H7 (cell line): ENCODE data around the gene CACNG3. TPM values are rescaled to one million over a fixed set of nuclear protein-coding genes. Genes with fewer than 3 reads are reported as not detected.
"Not testable (repeated sequence)": the region's sequence is repeated elsewhere in the genome, so short reads cannot be mapped to it uniquely, and the experiment has no call there.

ENCODE experiments used
- DNase-seq: peaks from one replicate; pipeline ENCODE4 v3.0.0; 2012
- H3K27me3 ChIP-seq: 2 replicates; pipeline ENCODE4 v1.6.0; 2011; ENCODE audit warnings: mild to moderate bottlenecking, low read length; ENCODE audit not compliant: control insufficient read depth, insufficient read depth
- H3K36me3 ChIP-seq: replicated peaks from 2 replicates; pipeline ENCODE4 v1.5.1; 2011; ENCODE audit warnings: low read length; ENCODE audit not compliant: control insufficient read depth, insufficient read depth
- H3K4me3 ChIP-seq: 2 replicates; pipeline ENCODE4 v1.5.1; 2011; ENCODE audit warnings: low read depth, mild to moderate bottlenecking, control low read depth, low read length, moderate library complexity; ENCODE audit not compliant: insufficient read depth
- total RNA-seq: library from RNA; depleted of rRNA; stranded (reverse); fragments of >200 nt; shearing (Covaris generic); gene quantifications from 2 replicates; pipeline ENCODE4 v1.2.3, GENCODE V29; 2014; rRNA removed

CACNG3 gene
- total RNA-seq: not detected in 2 replicates

- DNase-seq: peak; percentile 93
- H3K4me3 ChIP-seq: peak within 1 kb of the TSS; percentile 30; the same call in 1 of the 2 replicates
- H3K36me3 ChIP-seq: no peaks in the 10 kb centered on the region
- peaks cover 25% of the 10 kb centered on the region for H3K27me3 ChIP-seq
Observed at GRCh38 chr16:24255456-24256371, at the start of gene CACNG3. CACNG3 (plus strand) TSS chr16:24256335; CDS start chr16:24256755, 420 bp downstream.

- no peak for DNase-seq
- Histone ChIP-seq H3K27me3 (no peaks in the 10 kb centered on the region), H3K4me3 (no peak overlapping the region), H3K36me3 (no peaks in the 10 kb centered on the region)
Observed at GRCh38 chr16:24206926-24207325, 49.2 kb upstream of the CACNG3 start.

- no peak overlapping the region for H3K4me3 ChIP-seq
- peak; percentile 42 for DNase-seq
- H3K36me3 ChIP-seq: no peaks in the 10 kb centered on the region
- no peaks in the 10 kb centered on the region for H3K27me3 ChIP-seq
Observed at GRCh38 chr16:24208710-24209109, 47.4 kb upstream of the CACNG3 start.

DNA sequence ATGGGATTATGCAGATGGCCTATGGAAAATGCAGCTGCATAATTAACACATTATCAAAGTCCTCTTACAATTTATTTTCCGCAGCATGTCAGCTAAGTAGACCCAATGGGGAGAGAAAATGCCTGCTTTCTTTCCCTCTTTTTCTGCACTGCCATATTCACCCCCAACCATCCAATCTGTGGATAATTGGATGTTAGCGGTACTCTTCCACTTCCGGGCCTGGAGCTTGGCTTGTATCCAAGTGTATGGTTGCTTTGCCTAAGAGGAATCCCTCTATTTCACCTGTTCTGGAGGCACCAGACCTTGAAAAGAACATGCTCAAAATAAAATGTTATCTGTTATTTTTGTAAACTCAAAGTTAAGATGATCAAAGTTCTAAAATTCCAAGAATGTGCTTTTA, 41.1 kb upstream of the CACNG3 start:
- no peaks in the 10 kb centered on the region for H3K36me3 ChIP-seq
- H3K4me3 ChIP-seq: no peak overlapping the region
- DNase-seq: no peak
- no peaks in the 10 kb centered on the region for H3K27me3 ChIP-seq

DNA sequence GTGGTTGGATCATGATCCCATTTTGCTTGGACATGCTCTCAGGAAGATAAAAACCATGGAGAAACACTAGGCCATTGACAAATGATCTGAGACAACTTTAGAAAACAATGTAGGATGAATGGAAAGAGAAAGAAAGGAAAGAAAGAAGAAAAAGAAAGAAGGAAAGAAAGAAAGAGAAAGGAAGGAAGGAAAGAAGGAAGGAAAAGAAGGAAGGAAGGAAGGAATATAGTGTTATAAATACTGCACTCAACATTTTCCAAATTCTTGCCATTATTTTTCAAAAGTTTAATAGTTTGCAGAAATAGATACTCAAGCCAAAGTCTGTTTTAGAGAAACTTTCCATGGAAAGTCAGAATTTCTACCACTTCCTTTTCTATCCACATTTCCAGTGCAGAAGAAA, 39.2 kb upstream of the CACNG3 start:
- no peak overlapping the region for H3K4me3 ChIP-seq
- no peaks in the 10 kb centered on the region for H3K27me3 ChIP-seq
- DNase-seq: no peak
- H3K36me3 ChIP-seq: no peaks in the 10 kb centered on the region

- DNase-seq: no peak
- no peak overlapping the region for H3K4me3 ChIP-seq
- no peaks in the 10 kb centered on the region for H3K27me3 ChIP-seq
- no peaks in the 10 kb centered on the region for H3K36me3 ChIP-seq
Observed at GRCh38 chr16:24217461-24217860, 38.7 kb upstream of the CACNG3 start.

GRCh38 chr16:24218299-24218698, 37.8 kb upstream of the CACNG3 start:
- Histone ChIP-seq H3K27me3 (no peaks in the 10 kb centered on the region), H3K4me3 (no peak overlapping the region), H3K36me3 (no peaks in the 10 kb centered on the region)
- DNase-seq: no peak

DNA sequence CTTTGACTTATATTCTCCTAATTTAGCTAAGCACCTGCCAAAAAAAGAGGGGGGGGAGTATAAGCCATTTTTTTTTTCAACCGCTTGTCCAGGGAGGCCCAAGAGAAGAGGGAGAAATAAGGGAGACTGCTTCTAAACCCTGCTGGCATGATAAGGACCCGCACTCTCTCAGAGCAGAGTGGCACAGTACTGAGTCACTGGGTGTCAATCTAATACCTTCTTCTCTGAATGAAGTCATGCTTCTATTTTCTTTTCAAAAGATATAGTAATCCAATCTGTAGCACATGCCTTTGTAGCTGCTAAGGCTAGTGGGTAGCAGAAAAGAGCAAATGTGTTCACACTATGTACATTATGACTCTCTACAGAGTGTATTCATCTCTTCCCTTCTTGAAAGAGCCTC, 34.9 kb upstream of the CACNG3 start:
- no peaks in the 10 kb centered on the region for H3K36me3 ChIP-seq
- no peaks in the 10 kb centered on the region for H3K27me3 ChIP-seq
- no peak overlapping the region for H3K4me3 ChIP-seq

DNA sequence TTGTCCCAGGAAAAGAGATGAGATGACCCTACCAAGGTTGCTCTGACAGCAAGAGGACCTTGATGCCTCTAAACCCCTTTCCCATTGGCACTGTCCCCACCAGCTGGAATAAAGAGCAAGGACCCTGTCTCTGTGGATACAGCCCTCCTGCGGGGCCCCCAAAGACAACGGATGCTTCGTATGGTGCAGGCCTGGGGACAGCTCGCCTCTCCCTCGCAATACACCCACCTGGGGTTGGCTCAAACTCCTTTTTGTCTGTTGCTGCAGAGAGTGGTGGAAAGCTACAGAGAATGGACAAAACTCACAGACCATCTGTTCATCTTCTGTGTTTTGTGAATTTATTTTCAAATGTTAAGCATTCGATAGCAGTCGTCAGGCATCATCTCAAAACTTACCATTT, 27.6 kb upstream of the CACNG3 start:
- DNase-seq: no peak
- Histone ChIP-seq H3K4me3 (no peak overlapping the region), H3K27me3 (no peaks in the 10 kb centered on the region)

More for the DNA sequence above, 34.9 kb upstream of the CACNG3 start:
- DNase-seq: no peak

DNA sequence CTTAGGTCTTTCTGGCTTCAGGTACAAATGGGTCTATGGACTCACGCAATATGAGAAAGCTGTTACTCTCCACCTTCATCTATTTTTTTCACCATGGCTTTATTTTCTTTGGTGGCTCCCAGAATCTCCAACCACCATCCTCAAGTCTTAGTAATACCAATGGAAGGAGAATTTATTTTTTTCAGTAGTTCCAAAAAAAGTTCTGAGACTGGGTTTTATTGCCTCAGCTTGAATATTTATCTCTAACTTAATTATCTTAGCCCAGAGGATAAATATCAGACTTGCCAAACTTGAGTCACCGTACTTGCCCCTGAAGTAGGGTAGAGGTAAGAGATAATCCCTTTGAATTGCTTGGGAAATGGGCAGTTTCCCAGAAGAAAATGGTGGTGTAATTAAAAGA, 23.2 kb upstream of the CACNG3 start:
- H3K36me3 ChIP-seq: no peaks in the 10 kb centered on the region
- H3K27me3 ChIP-seq: no peaks in the 10 kb centered on the region
- H3K4me3 ChIP-seq: no peak overlapping the region
- DNase-seq: no peak

More for the DNA sequence above, 27.6 kb upstream of the CACNG3 start:
- H3K36me3 ChIP-seq: no peaks in the 10 kb centered on the region

DNA sequence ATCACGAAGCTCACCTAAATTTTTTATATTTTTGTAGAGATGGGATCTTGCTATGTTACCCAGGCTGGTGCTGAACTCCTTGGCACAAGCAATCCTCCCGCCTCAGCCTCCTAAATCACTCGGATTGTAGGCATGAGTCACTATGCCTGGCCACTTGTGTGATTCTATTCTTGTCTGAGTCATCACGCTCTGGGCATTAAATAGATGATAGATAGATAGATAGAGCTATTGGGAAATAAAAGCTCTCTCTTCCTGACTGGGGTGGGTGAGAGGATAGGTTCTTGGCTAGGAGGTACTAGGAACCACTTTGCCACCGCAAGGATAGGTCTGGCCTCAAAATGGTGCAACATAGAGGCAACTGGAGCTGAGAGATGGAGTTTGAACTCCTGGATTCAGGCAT, 21.4 kb upstream of the CACNG3 start:
- no peaks in the 10 kb centered on the region for H3K36me3 ChIP-seq
- H3K27me3 ChIP-seq: no peaks in the 10 kb centered on the region
- DNase-seq: no peak
- no peak overlapping the region for H3K4me3 ChIP-seq

GRCh38 chr16:24235806-24236205, 20.3 kb upstream of the CACNG3 start:
- Histone ChIP-seq H3K4me3 (no peak overlapping the region), H3K36me3 (no peaks in the 10 kb centered on the region), H3K27me3 (no peaks in the 10 kb centered on the region)
- no peak for DNase-seq

- H3K36me3 ChIP-seq, DNase-seq, H3K4me3 ChIP-seq, H3K27me3 ChIP-seq: not testable (repeated sequence)
Observed at GRCh38 chr16:24238846-24239245, 17.3 kb upstream of the CACNG3 start.

- no peak for DNase-seq
- Histone ChIP-seq H3K36me3 (no peaks in the 10 kb centered on the region), H3K27me3 (no peaks in the 10 kb centered on the region), H3K4me3 (no peak overlapping the region)
Observed at GRCh38 chr16:24246911-24247607, 9.1 kb upstream of the CACNG3 start.

GRCh38 chr16:24253192-24253591, 2.9 kb upstream of the CACNG3 start:
- DNase-seq: peak; percentile 76
- Histone ChIP-seq H3K27me3 (peaks cover 25% of the 10 kb centered on the region), H3K36me3 (no peaks in the 10 kb centered on the region), H3K4me3 (no peak overlapping the region)
